ENCODE results near the gene SH3PXD2A. TPM values are rescaled to one million over a fixed set of nuclear protein-coding genes. Genes with fewer than 3 reads are reported as not detected.

Gene SH3PXD2A
- 73.1 TPM for polyA plus RNA-seq (2013, experiment 1 of 2; ENCODE audit: insufficient read length)
- polyA plus RNA-seq (2013, experiment 2 of 2; ENCODE audit: insufficient read length): 70.2 TPM

- peak; percentile 53 for DNase-seq
Observed at GRCh38 chr10:103855424-103855823, at the start of gene SH3PXD2A. SH3PXD2A (minus strand) TSS chr10:103855576; CDS start chr10:103855266, 310 bp downstream.

- no peak for DNase-seq
Observed at GRCh38 chr10:103901299-103901698, 45.9 kb upstream of the SH3PXD2A start.

GRCh38 chr10:103899312-103899711, 43.9 kb upstream of the SH3PXD2A start:
- DNase-seq: no peak

- DNase-seq: no peak
Observed at GRCh38 chr10:103897241-103897774, 41.9 kb upstream of the SH3PXD2A start.

GRCh38 chr10:103896225-103896624, 40.8 kb upstream of the SH3PXD2A start:
- no peak for DNase-seq

GRCh38 chr10:103895411-103896186, 40.2 kb upstream of the SH3PXD2A start:
- DNase-seq: peak; percentile 36

- no peak for DNase-seq
Observed at GRCh38 chr10:103894441-103894864, 39.1 kb upstream of the SH3PXD2A start.

- no peak for DNase-seq
Observed at GRCh38 chr10:103893817-103894216, 38.4 kb upstream of the SH3PXD2A start.

GRCh38 chr10:103892181-103892580, 36.8 kb upstream of the SH3PXD2A start:
- no peak for DNase-seq

- DNase-seq: no peak
Observed at GRCh38 chr10:103890688-103891087, 35.3 kb upstream of the SH3PXD2A start.

GRCh38 chr10:103890194-103890658, 34.9 kb upstream of the SH3PXD2A start:
- no peak for DNase-seq

- no peak for DNase-seq
Observed at GRCh38 chr10:103889121-103889720, 33.8 kb upstream of the SH3PXD2A start.

GRCh38 chr10:103888113-103888841, 32.9 kb upstream of the SH3PXD2A start:
- peak; percentile 78 for DNase-seq

- peak; percentile 73 for DNase-seq
Observed at GRCh38 chr10:103885617-103886016, 30.2 kb upstream of the SH3PXD2A start.

GRCh38 chr10:103884681-103885139, 29.3 kb upstream of the SH3PXD2A start:
- peak; percentile 58 for DNase-seq

GRCh38 chr10:103882285-103883007, 27.1 kb upstream of the SH3PXD2A start:
- no peak for DNase-seq

GRCh38 chr10:103881416-103882284, 26.3 kb upstream of the SH3PXD2A start:
- DNase-seq: no peak

- DNase-seq: no peak
Observed at GRCh38 chr10:103879831-103880230, 24.5 kb upstream of the SH3PXD2A start.

- no peak for DNase-seq
Observed at GRCh38 chr10:103879409-103879808, 24.0 kb upstream of the SH3PXD2A start.

- no peak for DNase-seq
Observed at GRCh38 chr10:103877861-103878260, 22.5 kb upstream of the SH3PXD2A start.

GRCh38 chr10:103876155-103876554, 20.8 kb upstream of the SH3PXD2A start:
- no peak for DNase-seq

Measured in fibroblast of skin of abdomen (primary cell).